ENCODE measurements around the gene STAC2. TPM values are rescaled to one million over a fixed set of nuclear protein-coding genes. Genes with fewer than 3 reads are reported as not detected.

STAC2 gene
- total and polyA plus RNA-seq, 9 of the 15 experiments (the other 6 are each of a cell fraction or from before 2014, with no cell fraction given) = not detected

DNA sequence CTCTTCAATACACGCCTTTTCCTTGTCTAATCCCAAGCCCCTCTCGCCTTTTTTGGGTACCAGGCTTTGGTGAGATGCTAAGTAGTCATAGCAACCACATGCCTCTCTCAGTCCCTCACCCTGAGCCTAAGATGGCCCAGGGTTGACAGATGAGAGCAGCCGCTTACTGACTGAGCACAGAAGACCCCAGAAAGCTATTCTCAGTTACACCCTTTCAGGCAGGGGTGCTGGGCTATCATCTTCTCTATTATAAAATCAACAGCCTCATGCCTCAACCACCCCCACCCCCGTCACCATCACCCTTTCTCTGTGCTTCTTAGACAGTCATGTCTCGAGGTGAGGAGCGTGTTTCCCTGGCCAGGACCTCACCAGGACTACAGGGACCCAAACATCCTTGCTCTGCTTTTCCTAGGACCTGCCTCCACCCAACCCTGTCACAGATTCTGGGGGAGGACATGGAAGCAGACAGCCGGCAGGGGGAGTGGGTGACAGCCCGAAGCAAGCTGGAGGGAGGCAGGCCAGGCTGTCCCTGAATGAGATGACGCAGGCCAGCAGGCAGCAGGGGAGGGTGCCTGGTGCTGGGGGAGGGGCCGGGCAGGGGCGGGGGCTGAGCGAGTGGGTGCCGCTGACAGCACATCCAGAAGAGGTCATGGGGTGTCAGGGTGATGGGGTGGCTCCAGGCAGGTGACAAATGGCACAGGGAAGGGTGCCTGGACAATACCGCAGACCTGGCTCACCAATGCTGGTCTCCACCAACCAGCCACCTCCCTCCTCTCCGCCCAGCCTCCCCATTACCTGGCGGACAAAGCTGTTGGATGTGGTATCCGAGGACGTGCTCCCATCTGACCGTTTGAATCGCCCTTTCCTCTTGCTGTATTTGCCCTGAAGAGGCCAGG, 31.4 kb downstream of the STAC2 start:
- H3K36me3 ChIP-seq (ENCODE audit: control insufficient read depth, insufficient read depth, low read length) = peaks cover 29% of the 10 kb centered on the region; the same call in 2 of the 3 replicates
- 35% methylated on average over 17 of the region's 20 CpGs for WGBS (ENCODE audit: insufficient coverage, low coverage, missing lambda C conversion rate)
- no peak overlapping the region for H3K27ac ChIP-seq (ENCODE audit: extremely low read depth, low read depth, low read length)
- ChIA-PET POLR2A (interaction anchor here (0.6 to 1.3 kb wide), 4 partner anchors 10 to 285 kb away, joined by 3 to 4 read pairs (median 3); no protein-coding TSS in a partner anchor), CTCF (ENCODE audit: low intra/inter-chr PET ratio) (interaction anchor here (0.7 kb wide), 1 partner anchor 37 kb away, joined by 3 read pairs; no protein-coding TSS in a partner anchor)
- H3K9ac ChIP-seq (ENCODE audit: insufficient read depth in 1 of 2, low read depth in 2 of 2, low read length in 2 of 2) = peak overlapping the region in 1 of 2 experiments; percentile 83; a peak in 1 of 4 replicates
- no TSS peak for BruUV-seq (replicated peaks)
- H3K79me2 ChIP-seq (ENCODE audit: control insufficient read depth, insufficient read depth, low read length) = peaks cover 18% of the 10 kb centered on the region; the same call in 2 of the 3 replicates
- DNase-seq (ENCODE audit: extremely low read depth in 1 of 4, low spot score in 3 of 4) = peak; percentile 90 to 93 (median 90)
- no peaks in the 10 kb centered on the region for H4K20me1 ChIP-seq (replicated peaks; ENCODE audit: control insufficient read depth, insufficient read depth, low read length)
- no peak overlapping the region for H3K4me3 ChIP-seq
- H3K27me3 ChIP-seq (ENCODE audit: control insufficient read depth in 2 of 2, insufficient read depth in 2 of 2, low read length in 2 of 2) = no peaks in the 10 kb centered on the region
- H3K9me3 ChIP-seq (replicated peaks; ENCODE audit: control insufficient read depth, insufficient read depth, low read depth, low read length) = no peaks in the 10 kb centered on the region
- no peak overlapping the region for H2AFZ ChIP-seq (ENCODE audit: low read depth, low read length)
- in situ Hi-C loops (cut with MboI) (no loop called here), intact Hi-C loops (cut with micrococcal nuclease) (no loop called here)
- peak; percentile 91 for FAIRE-seq
- H3K4me2 ChIP-seq (ENCODE audit: insufficient read depth, low read length) = peak overlapping the region; percentile 68
- no peaks in the 10 kb centered on the region for H3K9me1 ChIP-seq (ENCODE audit: control insufficient read depth, insufficient read depth, low read length)
- H3K4me1 ChIP-seq (replicated peaks in 1 of 2; ENCODE audit: control insufficient read depth in 2 of 2, insufficient read depth in 2 of 2, low read length in 2 of 2) = peaks cover 33 to 48% of the 10 kb centered on the region in 2 experiments; a peak in 4 of 5 replicates
- peak; percentile 90 for ATAC-seq
- TF ChIP-seq ZNF717 (CRISPR knock-in tag; IDR thresholded peaks at IDR 0.05) = no peak
- no peak for TF ChIP-seq PTTG1 (tag; IDR thresholded peaks at IDR 0.05; ENCODE audit: low read depth)
- no peak for TF ChIP-seq NR2C1 (IDR thresholded peaks at IDR 0.05)
- no peak for TF ChIP-seq NR2C1 (tag; IDR thresholded peaks at IDR 0.05)
- TF ChIP-seq, protein P1, sequence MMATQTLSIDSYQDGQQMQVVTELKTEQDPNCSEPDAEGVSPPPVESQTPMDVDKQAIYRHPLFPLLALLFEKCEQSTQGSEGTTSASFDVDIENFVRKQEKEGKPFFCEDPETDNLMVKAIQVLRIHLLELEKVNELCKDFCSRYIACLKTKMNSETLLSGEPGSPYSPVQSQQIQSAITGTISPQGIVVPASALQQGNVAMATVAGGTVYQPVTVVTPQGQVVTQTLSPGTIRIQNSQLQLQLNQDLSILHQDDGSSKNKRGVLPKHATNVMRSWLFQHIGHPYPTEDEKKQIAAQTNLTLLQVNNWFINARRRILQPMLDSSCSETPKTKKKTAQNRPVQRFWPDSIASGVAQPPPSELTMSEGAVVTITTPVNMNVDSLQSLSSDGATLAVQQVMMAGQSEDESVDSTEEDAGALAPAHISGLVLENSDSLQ (IDR thresholded peaks at IDR 0.05) = peak; percentile 72
- TF ChIP-seq, protein P2, sequence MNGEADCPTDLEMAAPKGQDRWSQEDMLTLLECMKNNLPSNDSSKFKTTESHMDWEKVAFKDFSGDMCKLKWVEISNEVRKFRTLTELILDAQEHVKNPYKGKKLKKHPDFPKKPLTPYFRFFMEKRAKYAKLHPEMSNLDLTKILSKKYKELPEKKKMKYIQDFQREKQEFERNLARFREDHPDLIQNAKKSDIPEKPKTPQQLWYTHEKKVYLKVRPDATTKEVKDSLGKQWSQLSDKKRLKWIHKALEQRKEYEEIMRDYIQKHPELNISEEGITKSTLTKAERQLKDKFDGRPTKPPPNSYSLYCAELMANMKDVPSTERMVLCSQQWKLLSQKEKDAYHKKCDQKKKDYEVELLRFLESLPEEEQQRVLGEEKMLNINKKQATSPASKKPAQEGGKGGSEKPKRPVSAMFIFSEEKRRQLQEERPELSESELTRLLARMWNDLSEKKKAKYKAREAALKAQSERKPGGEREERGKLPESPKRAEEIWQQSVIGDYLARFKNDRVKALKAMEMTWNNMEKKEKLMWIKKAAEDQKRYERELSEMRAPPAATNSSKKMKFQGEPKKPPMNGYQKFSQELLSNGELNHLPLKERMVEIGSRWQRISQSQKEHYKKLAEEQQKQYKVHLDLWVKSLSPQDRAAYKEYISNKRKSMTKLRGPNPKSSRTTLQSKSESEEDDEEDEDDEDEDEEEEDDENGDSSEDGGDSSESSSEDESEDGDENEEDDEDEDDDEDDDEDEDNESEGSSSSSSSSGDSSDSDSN (IDR thresholded peaks at IDR 0.05; ENCODE audit: borderline replicate concordance in 1 of 2, low read depth in 2 of 2, low read length in 2 of 2) = 0 out of 4 replicates have a peak, but pooled peaks of 1 of the 2 experiments have one; percentile 55
- peak; percentile 64 for TF ChIP-seq EGR1 (conservative IDR thresholded peaks at IDR 0.05)
- peak; percentile 53; the same call in 1 of the 2 replicates for TF ChIP-seq CREB1 (IDR thresholded peaks at IDR 0.05)
- TF ChIP-seq CREB1 (CRISPR knock-in tag; IDR thresholded peaks at IDR 0.05) = no peak
- TF ChIP-seq SIN3A (IDR thresholded peaks at IDR 0.05; ENCODE audit: borderline replicate concordance in 2 of 2, control insufficient read depth in 1 of 2, low read depth in 2 of 2, low read length in 2 of 2) = peak in 1 of 2 experiments; percentile 60; a peak in 1 of 4 replicates
- TF ChIP-seq, protein P3, sequence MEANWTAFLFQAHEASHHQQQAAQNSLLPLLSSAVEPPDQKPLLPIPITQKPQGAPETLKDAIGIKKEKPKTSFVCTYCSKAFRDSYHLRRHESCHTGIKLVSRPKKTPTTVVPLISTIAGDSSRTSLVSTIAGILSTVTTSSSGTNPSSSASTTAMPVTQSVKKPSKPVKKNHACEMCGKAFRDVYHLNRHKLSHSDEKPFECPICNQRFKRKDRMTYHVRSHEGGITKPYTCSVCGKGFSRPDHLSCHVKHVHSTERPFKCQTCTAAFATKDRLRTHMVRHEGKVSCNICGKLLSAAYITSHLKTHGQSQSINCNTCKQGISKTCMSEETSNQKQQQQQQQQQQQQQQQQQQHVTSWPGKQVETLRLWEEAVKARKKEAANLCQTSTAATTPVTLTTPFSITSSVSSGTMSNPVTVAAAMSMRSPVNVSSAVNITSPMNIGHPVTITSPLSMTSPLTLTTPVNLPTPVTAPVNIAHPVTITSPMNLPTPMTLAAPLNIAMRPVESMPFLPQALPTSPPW (CRISPR knock-in tag; IDR thresholded peaks at IDR 0.05) = peak; percentile 75
- TF ChIP-seq, protein P4, sequence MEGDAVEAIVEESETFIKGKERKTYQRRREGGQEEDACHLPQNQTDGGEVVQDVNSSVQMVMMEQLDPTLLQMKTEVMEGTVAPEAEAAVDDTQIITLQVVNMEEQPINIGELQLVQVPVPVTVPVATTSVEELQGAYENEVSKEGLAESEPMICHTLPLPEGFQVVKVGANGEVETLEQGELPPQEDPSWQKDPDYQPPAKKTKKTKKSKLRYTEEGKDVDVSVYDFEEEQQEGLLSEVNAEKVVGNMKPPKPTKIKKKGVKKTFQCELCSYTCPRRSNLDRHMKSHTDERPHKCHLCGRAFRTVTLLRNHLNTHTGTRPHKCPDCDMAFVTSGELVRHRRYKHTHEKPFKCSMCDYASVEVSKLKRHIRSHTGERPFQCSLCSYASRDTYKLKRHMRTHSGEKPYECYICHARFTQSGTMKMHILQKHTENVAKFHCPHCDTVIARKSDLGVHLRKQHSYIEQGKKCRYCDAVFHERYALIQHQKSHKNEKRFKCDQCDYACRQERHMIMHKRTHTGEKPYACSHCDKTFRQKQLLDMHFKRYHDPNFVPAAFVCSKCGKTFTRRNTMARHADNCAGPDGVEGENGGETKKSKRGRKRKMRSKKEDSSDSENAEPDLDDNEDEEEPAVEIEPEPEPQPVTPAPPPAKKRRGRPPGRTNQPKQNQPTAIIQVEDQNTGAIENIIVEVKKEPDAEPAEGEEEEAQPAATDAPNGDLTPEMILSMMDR (IDR thresholded peaks at IDR 0.05 in 2 of 3, conservative IDR thresholded peaks at IDR 0.05 in 1 of 3; ENCODE audit: insufficient read depth in 2 of 3, low read depth in 1 of 3, low read length in 3 of 3) = peak; percentile 68 to 86 (median 77); a peak in 5 of 6 replicates

Measured in K562 (cell line).